A549 (cell line): ENCODE results near the gene RAB9A. TPM values are rescaled to one million over a fixed set of nuclear protein-coding genes. Genes with fewer than 3 reads are reported as not detected.

ENCODE experiments used
- ATAC-seq, 2 experiments: fragments of 200-7000 bp in 1 of 2; fragments of >200 bp in 1 of 2; cut with Nextera tagmentation in 1 of 2; cut with Tn5 transposase in 1 of 2; 3 replicates each; pipeline versions ENCODE4 v1.8.0 to v1.9.1; 2018 to 2020; ENCODE audit warnings: mild to moderate bottlenecking in 1 of 2, moderate library complexity in 1 of 2
- CTCF ChIA-PET: fragments of 300-600 bp; sonication (Branson Sonifier 250); formaldehyde crosslinking; extraction: SDS; loops from one replicate; lab custom pipeline; 2021; ENCODE audit warnings: antibody characterized with exemption, inconsistent platforms; lab: Yijun Ruan, JAX
- POLR2A ChIA-PET: fragments of 350-600 bp; formaldehyde crosslinking; extraction: SDS; loops from one replicate; lab custom pipeline; 2021; ENCODE audit warnings: antibody characterized with exemption, inconsistent platforms; lab: Yijun Ruan, JAX
- DNase-seq, 2 experiments: peaks; one replicate each; pipeline versions ENCODE4 v3.0.0 to v3.0.0-alpha.2; 2011 to 2016; ENCODE audit warnings: low read depth in 1 of 2, low spot score in 1 of 2
- FAIRE-seq: peaks from 2 replicates; lab custom pipeline; 2011; peaks lifted over from hg19 to GRCh38; lab: Jason Lieb, UNC
- H3K27ac ChIP-seq, 2 experiments: fragments of >200 bp; sonication (Bioruptor Twin); formaldehyde crosslinking; 3 replicates each; pipeline ENCODE4 v1.5.1; 2016 to 2017
- H3K4me1 ChIP-seq: fragments of >200 bp; sonication (Bioruptor Twin); formaldehyde crosslinking; 3 replicates; pipeline ENCODE4 v1.6.1; 2016
- H3K4me2 ChIP-seq: fragments of >200 bp; sonication (Bioruptor Twin); formaldehyde crosslinking; 3 replicates; pipeline ENCODE4 v1.6.1; 2016
- H3K4me3 ChIP-seq: fragments of >200 bp; sonication (Bioruptor Twin); formaldehyde crosslinking; 3 replicates; pipeline ENCODE4 v1.5.1; 2016
- H3K9me3 ChIP-seq: fragments of >200 bp; sonication (Bioruptor Twin); formaldehyde crosslinking; 3 replicates; pipeline ENCODE4 v1.6.1; 2016
- BHLHE40 ChIP-seq: IDR thresholded peaks from 2 replicates; pipeline ENCODE4 v1.6.1; 2012; ENCODE audit warnings: low read depth, low read length, inconsistent platforms
- CBX2 ChIP-seq: fragments of 200-600 bp; sonication (generic); IDR thresholded peaks from 2 replicates; pipeline ENCODE4 v1.6.1; 2016; ENCODE audit warnings: low read depth, mild to moderate bottlenecking, borderline replicate concordance
- CBX8 ChIP-seq: fragments of 200-600 bp; sonication (generic); IDR thresholded peaks from 2 replicates; pipeline ENCODE4 v1.6.1; 2016
- CHD2 ChIP-seq: fragments of 150-350 bp; IDR thresholded peaks from 2 replicates; pipeline ENCODE4 v1.6.1; 2014; ENCODE audit warnings: low read length; ENCODE audit not compliant: partially characterized antibody
- ESRRA ChIP-seq: fragments of 150-350 bp; IDR thresholded peaks from 2 replicates; pipeline ENCODE4 v1.6.1; 2014; ENCODE audit warnings: mild to moderate bottlenecking, low read length, borderline replicate concordance
- FOSL2 ChIP-seq, 2 experiments: fragments of 450-650 bp in 1 of 2; fragments of >200 bp in 1 of 2; sonication (Bioruptor Twin) in 1 of 2; formaldehyde crosslinking; IDR thresholded peaks; 2 replicates each; pipeline versions ENCODE4 v1.5.0 to v1.6.1; 2016 to 2020; ENCODE audit warnings: mild to moderate bottlenecking in 1 of 2, moderate library complexity in 1 of 2
- HDAC2 ChIP-seq: fragments of 200-600 bp; sonication (generic); IDR thresholded peaks from 2 replicates; pipeline ENCODE4 v1.6.1; 2016
- HOXB5 ChIP-seq: fragments of 250-450 bp; sonication (Bioruptor Pico); IDR thresholded peaks from 2 replicates; pipeline ENCODE4 v1.5.0; 2020; ENCODE audit warnings: mild to moderate bottlenecking, moderate library complexity
- JUN ChIP-seq, 2 experiments: fragments of >200 bp; sonication (Bioruptor Twin); formaldehyde crosslinking; IDR thresholded peaks; 2 replicates in 1 of 2; 3 replicates in 1 of 2; pipeline ENCODE4 v1.6.1; 2016 to 2017
- MAFK ChIP-seq: fragments of 450-650 bp; IDR thresholded peaks from 2 replicates; pipeline ENCODE4 v1.6.1; 2014; ENCODE audit not compliant: partially characterized antibody
- MAZ ChIP-seq: fragments of 150-350 bp; IDR thresholded peaks from 2 replicates; pipeline ENCODE4 v1.6.1; 2014; ENCODE audit warnings: antibody characterized with exemption, low read depth, low read length, borderline replicate concordance
- MYC ChIP-seq: IDR thresholded peaks from 2 replicates; pipeline ENCODE4 v1.6.1; 2012; ENCODE audit warnings: mild to moderate bottlenecking, inconsistent platforms, low read length, improper control_type of control experiment, borderline replicate concordance
- POLR2A ChIP-seq: IDR thresholded peaks from 2 replicates; pipeline ENCODE4 v1.6.1; 2012; ENCODE audit warnings: mild to moderate bottlenecking, low read length
- RAD21 ChIP-seq, 2 experiments: fragments of >200 bp in 1 of 2; sonication (Bioruptor Twin) in 1 of 2; formaldehyde crosslinking in 1 of 2; IDR thresholded peaks in 1 of 2; conservative IDR thresholded peaks in 1 of 2; 2 replicates in 1 of 2; 3 replicates in 1 of 2; pipeline ENCODE4 v1.6.1; 2012 to 2018; ENCODE audit warnings: inconsistent platforms in 1 of 2
- TFCP2L1 ChIP-seq: fragments of 250-450 bp; sonication (Bioruptor Pico); IDR thresholded peaks from 2 replicates; pipeline ENCODE4 v1.5.0; 2021; ENCODE audit warnings: mild to moderate bottlenecking
- USF2 ChIP-seq: fragments of 450-650 bp; IDR thresholded peaks from 2 replicates; pipeline ENCODE4 v1.6.1; 2014; ENCODE audit warnings: antibody characterized with exemption
- ZC3H11A ChIP-seq: fragments of 450-650 bp; IDR thresholded peaks from 2 replicates; pipeline ENCODE4 v1.6.1; 2014; ENCODE audit warnings: antibody characterized with exemption, mild to moderate bottlenecking
- ZNF302 ChIP-seq: fragments of 250-450 bp; sonication (Bioruptor Pico); IDR thresholded peaks from 2 replicates; pipeline ENCODE4 v1.9.0; 2021; ENCODE audit warnings: inconsistent platforms, mild to moderate bottlenecking, moderate library complexity
- WGBS: methylation state at CpG from one replicate; pipeline ENCODE4 v1.1.6; 2017; ENCODE audit errors: missing lambda C conversion rate; 5-methylcytosine and 5-hydroxymethylcytosine counted together
- polyA plus RNA-seq, 4 experiments: library from polyadenylated mRNA; depleted of rRNA in 3 of 4; stranded (reverse); fragments of >200 nt; fragmentation: RNase III in 1 of 4; extraction: RNeasy Plus Mini Kit Qiagen cat#74134 plus additional on column Dnase treatment in 1 of 4; gene quantifications; 2 replicates in 3 of 4; 3 replicates in 1 of 4; pipeline ENCODE4 v1.2.3, GENCODE V29; 2011 to 2017
- TF ChIP-seq, protein P1 (sequence below): fragments of >200 bp; sonication (Bioruptor Twin); formaldehyde crosslinking; IDR thresholded peaks from 3 replicates; pipeline ENCODE4 v1.5.1; 2016
- TF ChIP-seq, protein P2 (sequence below): fragments of 200-600 bp; sonication (generic); IDR thresholded peaks from 2 replicates; pipeline ENCODE4 v1.6.1; 2016; ENCODE audit warnings: antibody characterized with exemption, mild to moderate bottlenecking, moderate library complexity
- TF ChIP-seq, protein P3 (sequence below): IDR thresholded peaks from 2 replicates; pipeline ENCODE4 v1.6.1; 2012

RAB9A gene
- polyA plus RNA-seq, 2 of the 4 experiments (the other 2 are of a cell fraction): 26.0 to 39.0 TPM

DNA sequence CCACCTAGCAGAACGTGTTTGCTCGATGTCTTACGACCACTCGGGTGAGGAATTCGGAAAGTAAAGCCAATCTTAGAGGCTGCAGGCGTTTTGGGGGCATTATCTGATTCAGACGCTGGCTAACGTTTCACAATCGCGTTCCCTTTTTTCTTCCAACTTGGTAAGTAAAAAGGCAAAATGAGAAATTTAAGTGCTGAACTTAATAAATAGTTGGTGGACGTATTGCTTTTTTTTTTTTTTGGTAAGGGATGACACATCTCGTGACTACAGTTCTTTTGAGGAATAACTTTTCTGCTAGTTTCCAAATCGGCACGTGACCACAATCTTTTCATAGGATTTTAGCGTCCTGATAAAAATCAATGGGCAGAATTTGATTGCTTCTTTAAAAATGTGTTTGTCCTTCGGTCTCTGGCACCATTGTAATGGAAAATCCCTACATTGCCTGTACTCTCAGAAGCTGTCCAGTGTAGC lies 848 bp downstream of the RAB9A start:
- no peaks in the 10 kb centered on the region for H3K9me3 ChIP-seq
- H3K27ac ChIP-seq: peak overlapping the region; percentile 93 to 99
- H3K4me2 ChIP-seq: peak overlapping the region; percentile 95
- TF ChIP-seq CBX2: no peak
- 0 out of 2 replicates have a peak, but pooled peaks have one; percentile 29 for TF ChIP-seq BHLHE40
- no peak for TF ChIP-seq ESRRA
- TF ChIP-seq CBX8: no peak
- peak; percentile 61; the same call in 1 of the 2 replicates for TF ChIP-seq USF2
- H3K4me3 ChIP-seq: peak overlapping the region; percentile 85
- peaks cover 56% of the 10 kb centered on the region for H3K4me1 ChIP-seq
- ChIA-PET POLR2A (interaction anchor here (1.2 to 2.2 kb wide), 4 partner anchors 21 to 340 kb away, joined by 3 to 11 read pairs (median 7); partner anchors contain the start of genes GEMIN8, OFD1 and TRAPPC2), CTCF (interaction anchor here (1.1 kb wide), 1 partner anchor 34 kb away, joined by 3 read pairs; no protein-coding TSS in a partner anchor)
- 2% methylated on average over 16 of the region's 16 CpGs for WGBS
- DNase-seq (no peak), FAIRE-seq (peak; percentile 56), ATAC-seq (peak in 1 of 2 experiments; percentile 9; a peak in 2 of 6 replicates)

GRCh38 chrX:13690836-13691235 lies 1.9 kb downstream of the RAB9A start:
- peak in 1 of 2 experiments; percentile 8 for DNase-seq
- ATAC-seq: no peak
- Histone ChIP-seq H3K4me1 (peaks cover 46% of the 10 kb centered on the region), H3K4me3 (no peak overlapping the region), H3K4me2 (peak overlapping the region; percentile 95), H3K27ac (peak overlapping the region in 1 of 2 experiments; percentile 99; a peak in 2 of 6 replicates), H3K9me3 (no peaks in the 10 kb centered on the region)
- WGBS: 59% methylated on average over 3 of the region's 3 CpGs
- POLR2A ChIA-PET: no interaction called here
- peak in 1 of 2 experiments; percentile 23; a peak in 1 of 5 replicates for TF ChIP-seq RAD21 (conservative IDR thresholded peaks at IDR 0.05 in 1 of 2, IDR thresholded peaks at IDR 0.05 in 1 of 2)
- TF ChIP-seq HOXB5: no peak
- TF ChIP-seq, protein P1, sequence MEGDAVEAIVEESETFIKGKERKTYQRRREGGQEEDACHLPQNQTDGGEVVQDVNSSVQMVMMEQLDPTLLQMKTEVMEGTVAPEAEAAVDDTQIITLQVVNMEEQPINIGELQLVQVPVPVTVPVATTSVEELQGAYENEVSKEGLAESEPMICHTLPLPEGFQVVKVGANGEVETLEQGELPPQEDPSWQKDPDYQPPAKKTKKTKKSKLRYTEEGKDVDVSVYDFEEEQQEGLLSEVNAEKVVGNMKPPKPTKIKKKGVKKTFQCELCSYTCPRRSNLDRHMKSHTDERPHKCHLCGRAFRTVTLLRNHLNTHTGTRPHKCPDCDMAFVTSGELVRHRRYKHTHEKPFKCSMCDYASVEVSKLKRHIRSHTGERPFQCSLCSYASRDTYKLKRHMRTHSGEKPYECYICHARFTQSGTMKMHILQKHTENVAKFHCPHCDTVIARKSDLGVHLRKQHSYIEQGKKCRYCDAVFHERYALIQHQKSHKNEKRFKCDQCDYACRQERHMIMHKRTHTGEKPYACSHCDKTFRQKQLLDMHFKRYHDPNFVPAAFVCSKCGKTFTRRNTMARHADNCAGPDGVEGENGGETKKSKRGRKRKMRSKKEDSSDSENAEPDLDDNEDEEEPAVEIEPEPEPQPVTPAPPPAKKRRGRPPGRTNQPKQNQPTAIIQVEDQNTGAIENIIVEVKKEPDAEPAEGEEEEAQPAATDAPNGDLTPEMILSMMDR: peak; percentile 16; the same call in 1 of the 3 replicates
- FAIRE-seq: no peak
- CTCF ChIA-PET: no interaction called here

GRCh38 chrX:13691841-13692371 lies 3.0 kb downstream of the RAB9A start:
- H3K4me3 ChIP-seq: no peak overlapping the region
- POLR2A ChIA-PET: interaction anchor here (1.2 kb wide), 1 partner anchor 42 kb away, joined by 3 read pairs; the partner anchor contains the start of genes OFD1 and TRAPPC2
- FAIRE-seq: no peak
- TF ChIP-seq FOSL2 (IDR thresholded peaks at IDR 0.05): no peak
- TF ChIP-seq FOSL2 (CRISPR knock-in tag; IDR thresholded peaks at IDR 0.05): 0 out of 2 replicates have a peak, but pooled peaks have one; percentile 7
- no peak for TF ChIP-seq ZNF302
- TF ChIP-seq, all 56 proteins: peak for 1
- no peaks in the 10 kb centered on the region for H3K9me3 ChIP-seq
- H3K27ac ChIP-seq: peak overlapping the region in 1 of 2 experiments; percentile 30; a peak in 1 of 6 replicates
- H3K4me1 ChIP-seq: peaks cover 45% of the 10 kb centered on the region
- CTCF ChIA-PET: no interaction called here
- DNase-seq (no peak), ATAC-seq (no peak)
- 55% methylated on average over 7 of the region's 7 CpGs for WGBS
- peak overlapping the region; percentile 95 for H3K4me2 ChIP-seq

DNA sequence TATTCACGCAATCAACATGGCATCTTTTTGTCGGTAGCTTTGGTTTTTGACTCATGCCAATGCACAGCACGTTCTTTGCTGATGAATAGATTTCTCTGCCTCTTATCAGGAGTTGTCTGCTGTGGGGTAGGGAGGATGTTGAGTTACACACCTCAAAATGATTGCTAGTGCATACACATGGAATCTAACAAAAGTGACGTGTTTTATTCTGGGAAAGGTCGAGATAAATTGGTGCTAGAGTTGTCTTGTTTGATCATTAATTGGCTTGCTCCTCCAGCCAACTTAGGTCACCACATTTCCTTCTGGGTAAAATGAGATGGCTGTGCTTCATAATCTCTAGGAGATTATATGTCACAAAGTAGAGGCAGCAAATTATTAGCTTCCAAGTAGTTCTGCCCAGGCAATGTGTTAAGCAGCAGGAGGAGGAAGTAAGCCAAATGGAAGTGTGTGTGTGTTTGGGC lies 3.9 kb downstream of the RAB9A start:
- H3K4me3 ChIP-seq: no peak overlapping the region
- peak overlapping the region in 1 of 2 experiments; percentile 30; a peak in 1 of 6 replicates for H3K27ac ChIP-seq
- POLR2A ChIA-PET: interaction anchor here (1.2 kb wide), 1 partner anchor 42 kb away, joined by 3 read pairs; the partner anchor contains the start of genes OFD1 and TRAPPC2
- peaks cover 41% of the 10 kb centered on the region for H3K4me1 ChIP-seq
- no peak for FAIRE-seq
- CTCF ChIA-PET: interaction anchor here (0.6 to 1.0 kb wide), 2 partner anchors 42 to 509 kb away, joined by 3 to 5 read pairs; partner anchors contain the start of genes OFD1 and TRAPPC2
- DNase-seq: no peak
- WGBS: 80% methylated on average over 5 of the region's 5 CpGs
- H3K4me2 ChIP-seq: peak overlapping the region; percentile 95
- H3K9me3 ChIP-seq: no peaks in the 10 kb centered on the region
- no peak for ATAC-seq
- TF ChIP-seq TFCP2L1 (CRISPR knock-in tag) (no peak), MAZ (no peak), MAFK (no peak), ZNF302 (no peak), CBX8 (no peak), ZC3H11A (no peak), CHD2 (no peak), HDAC2 (no peak), MYC (no peak), JUN (IDR thresholded peaks at IDR 0.05) (no peak), POLR2A (no peak)
- TF ChIP-seq, protein P2, sequence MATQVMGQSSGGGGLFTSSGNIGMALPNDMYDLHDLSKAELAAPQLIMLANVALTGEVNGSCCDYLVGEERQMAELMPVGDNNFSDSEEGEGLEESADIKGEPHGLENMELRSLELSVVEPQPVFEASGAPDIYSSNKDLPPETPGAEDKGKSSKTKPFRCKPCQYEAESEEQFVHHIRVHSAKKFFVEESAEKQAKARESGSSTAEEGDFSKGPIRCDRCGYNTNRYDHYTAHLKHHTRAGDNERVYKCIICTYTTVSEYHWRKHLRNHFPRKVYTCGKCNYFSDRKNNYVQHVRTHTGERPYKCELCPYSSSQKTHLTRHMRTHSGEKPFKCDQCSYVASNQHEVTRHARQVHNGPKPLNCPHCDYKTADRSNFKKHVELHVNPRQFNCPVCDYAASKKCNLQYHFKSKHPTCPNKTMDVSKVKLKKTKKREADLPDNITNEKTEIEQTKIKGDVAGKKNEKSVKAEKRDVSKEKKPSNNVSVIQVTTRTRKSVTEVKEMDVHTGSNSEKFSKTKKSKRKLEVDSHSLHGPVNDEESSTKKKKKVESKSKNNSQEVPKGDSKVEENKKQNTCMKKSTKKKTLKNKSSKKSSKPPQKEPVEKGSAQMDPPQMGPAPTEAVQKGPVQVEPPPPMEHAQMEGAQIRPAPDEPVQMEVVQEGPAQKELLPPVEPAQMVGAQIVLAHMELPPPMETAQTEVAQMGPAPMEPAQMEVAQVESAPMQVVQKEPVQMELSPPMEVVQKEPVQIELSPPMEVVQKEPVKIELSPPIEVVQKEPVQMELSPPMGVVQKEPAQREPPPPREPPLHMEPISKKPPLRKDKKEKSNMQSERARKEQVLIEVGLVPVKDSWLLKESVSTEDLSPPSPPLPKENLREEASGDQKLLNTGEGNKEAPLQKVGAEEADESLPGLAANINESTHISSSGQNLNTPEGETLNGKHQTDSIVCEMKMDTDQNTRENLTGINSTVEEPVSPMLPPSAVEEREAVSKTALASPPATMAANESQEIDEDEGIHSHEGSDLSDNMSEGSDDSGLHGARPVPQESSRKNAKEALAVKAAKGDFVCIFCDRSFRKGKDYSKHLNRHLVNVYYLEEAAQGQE: no peak
- TF ChIP-seq, protein P3, sequence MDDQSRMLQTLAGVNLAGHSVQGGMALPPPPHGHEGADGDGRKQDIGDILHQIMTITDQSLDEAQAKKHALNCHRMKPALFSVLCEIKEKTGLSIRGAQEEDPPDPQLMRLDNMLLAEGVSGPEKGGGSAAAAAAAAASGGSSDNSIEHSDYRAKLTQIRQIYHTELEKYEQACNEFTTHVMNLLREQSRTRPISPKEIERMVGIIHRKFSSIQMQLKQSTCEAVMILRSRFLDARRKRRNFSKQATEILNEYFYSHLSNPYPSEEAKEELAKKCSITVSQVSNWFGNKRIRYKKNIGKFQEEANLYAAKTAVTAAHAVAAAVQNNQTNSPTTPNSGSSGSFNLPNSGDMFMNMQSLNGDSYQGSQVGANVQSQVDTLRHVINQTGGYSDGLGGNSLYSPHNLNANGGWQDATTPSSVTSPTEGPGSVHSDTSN: no peak
